Activated CD8-positive, alpha-beta memory T cell treated with anti-CD3 and anti-CD28 coated beads, Interleukin-2, amount 50 U/mL, for 24 hours (primary cell): ENCODE measurements around the gene TDRD1.

Experiments
- DNase-seq: peaks from one replicate; pipeline ENCODE4 v3.0.0-alpha.2; 2020; ENCODE audit errors: extremely low read depth

Gene TDRD1

GRCh38 chr10:114173921-114174694 is 5.0 kb upstream of the TDRD1 start, which contains the start of gene CCDC186:
TSS of gene CCDC186 (minus strand) at chr10:114174203. CDS start at chr10:114163268, 10,935 bp downstream.
- DNase-seq = peak; percentile 96

GRCh38 chr10:114174695-114175188 is 4.4 kb upstream of the TDRD1 start:
- DNase-seq = no peak

- DNase-seq = no peak
Observed at GRCh38 chr10:114175667-114176066, 3.5 kb upstream of the TDRD1 start.

GRCh38 chr10:114176511-114176910 is 2.6 kb upstream of the TDRD1 start:
- no peak for DNase-seq

GRCh38 chr10:114179747-114180146 is 594 bp downstream of the TDRD1 start:
- no peak for DNase-seq

GRCh38 chr10:114180937-114181336 is 1.8 kb downstream of the TDRD1 start:
- no peak for DNase-seq

GRCh38 chr10:114181971-114182370 is 2.8 kb downstream of the TDRD1 start:
- DNase-seq = no peak

GRCh38 chr10:114183563-114183962 is 4.4 kb downstream of the TDRD1 start:
- DNase-seq = no peak

- DNase-seq = no peak
Observed at GRCh38 chr10:114184276-114184675, 5.1 kb downstream of the TDRD1 start.

GRCh38 chr10:114188001-114188400 is 8.8 kb downstream of the TDRD1 start:
- DNase-seq = no peak

- DNase-seq = no peak
Observed at GRCh38 chr10:114188900-114189299, 9.7 kb downstream of the TDRD1 start.

GRCh38 chr10:114189700-114190099 is 10.5 kb downstream of the TDRD1 start:
- no peak for DNase-seq

GRCh38 chr10:114195079-114195478 is 15.9 kb downstream of the TDRD1 start:
- DNase-seq = no peak

GRCh38 chr10:114199239-114199638 is 20.1 kb downstream of the TDRD1 start:
- DNase-seq = no peak

- DNase-seq = no peak
Observed at GRCh38 chr10:114202812-114203211, 23.7 kb downstream of the TDRD1 start.

- no peak for DNase-seq
Observed at GRCh38 chr10:114206902-114207301, 27.7 kb downstream of the TDRD1 start.

- no peak for DNase-seq
Observed at GRCh38 chr10:114207349-114207748, 28.2 kb downstream of the TDRD1 start.

- no peak for DNase-seq
Observed at GRCh38 chr10:114208351-114208750, 29.2 kb downstream of the TDRD1 start.

- no peak for DNase-seq
Observed at GRCh38 chr10:114212153-114212552, 33.0 kb downstream of the TDRD1 start.

GRCh38 chr10:114215033-114215432 is 35.9 kb downstream of the TDRD1 start:
- no peak for DNase-seq

- DNase-seq = no peak
Observed at GRCh38 chr10:114220281-114220680, 41.1 kb downstream of the TDRD1 start.

- no peak for DNase-seq
Observed at GRCh38 chr10:114221235-114221634, 42.1 kb downstream of the TDRD1 start.

- no peak for DNase-seq
Observed at GRCh38 chr10:114223066-114223465, 43.9 kb downstream of the TDRD1 start.

- no peak for DNase-seq
Observed at GRCh38 chr10:114228156-114228555, 49.0 kb downstream of the TDRD1 start.
